Anterior cingulate cortex (tissue), 58 donors: Measurements from ENCODE around the gene GTPBP1.
A peak's percentile ranks its signal among the peaks of the same experiment; 100 is the strongest.

Experiments used
- DNase-seq, 58 donors: peaks; one replicate each; lab custom pipeline; 2025; lab: John Stamatoyannopoulos, UW

The GTPBP1 gene

DNA sequence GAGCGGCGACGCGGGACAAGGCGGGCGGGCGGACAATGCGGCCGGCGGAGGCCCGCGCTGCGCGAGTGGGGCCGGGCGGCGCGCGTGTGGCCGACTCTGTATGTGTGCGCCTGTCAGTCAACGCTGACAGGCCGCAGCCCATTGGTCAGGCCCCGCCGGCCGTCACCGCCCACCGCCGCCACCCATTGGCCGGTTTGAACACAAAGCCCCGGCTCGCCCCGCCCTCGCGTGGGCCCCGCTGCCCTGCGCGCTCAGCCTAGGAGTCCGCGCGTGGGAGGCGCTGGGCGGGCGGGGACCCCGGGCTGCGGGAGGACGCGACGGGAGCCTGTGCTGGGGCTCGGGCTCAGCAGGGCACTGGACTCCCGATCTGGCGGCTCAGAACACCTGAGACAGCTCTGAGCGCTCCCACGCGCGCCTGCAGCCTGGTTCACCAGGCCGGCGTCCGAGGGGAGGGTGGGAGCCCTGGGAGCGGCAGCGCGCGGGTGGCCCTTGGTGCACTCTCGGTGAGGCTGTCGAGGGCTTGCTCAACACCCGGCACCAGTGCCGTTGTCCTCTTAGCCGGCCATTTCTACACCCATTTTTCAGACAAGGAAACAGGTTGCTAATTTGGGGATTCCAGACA is 50.3 kb downstream of the GTPBP1 start, which contains the start of gene SUN2:
TSS of gene SUN2 (minus strand) at position 88 of the 622 bp plus-strand sequence. CDS start 3,370 bp downstream, outside the sequence.
- DNase-seq: peak; percentile 40 to 97 (median 93)

DNA sequence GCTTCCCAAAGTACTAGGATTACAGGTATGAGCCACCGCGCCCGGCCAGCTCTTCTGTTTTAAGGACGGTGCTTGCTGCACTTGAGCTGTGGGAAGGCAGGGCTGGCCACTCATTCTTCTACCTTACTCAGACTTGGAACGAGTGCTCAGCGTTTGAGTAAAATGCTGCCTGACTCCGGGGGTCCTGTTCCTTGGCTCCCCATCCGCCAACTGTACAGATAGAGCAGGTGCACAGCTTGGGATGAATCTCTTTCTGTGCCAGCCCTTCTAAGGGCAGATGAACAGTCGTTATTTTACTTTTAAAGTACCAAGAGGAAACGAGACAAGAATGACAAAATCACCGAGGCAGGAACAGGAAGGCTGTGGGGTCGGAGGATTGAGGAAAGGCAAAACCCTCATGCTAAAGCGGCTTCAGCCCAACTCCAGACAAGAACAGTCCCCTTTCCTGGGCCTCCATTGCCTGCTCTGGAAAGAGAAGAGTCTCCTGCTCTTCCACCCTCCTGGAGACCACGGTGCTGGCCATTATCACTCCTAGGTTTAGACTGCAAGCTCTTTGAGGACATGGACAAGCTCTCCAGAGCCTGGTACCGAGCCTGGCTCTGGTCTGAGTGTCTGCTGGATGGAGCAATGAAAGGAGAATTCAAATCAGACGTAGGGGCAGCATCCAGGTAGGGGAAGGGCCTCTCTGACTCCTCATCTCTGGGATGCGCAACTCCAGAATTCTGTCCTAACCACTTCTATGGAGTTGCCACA is 51.1 kb downstream of the GTPBP1 start:
- DNase-seq: peak in 2 of 58 donors; percentile 25 to 42

DNA sequence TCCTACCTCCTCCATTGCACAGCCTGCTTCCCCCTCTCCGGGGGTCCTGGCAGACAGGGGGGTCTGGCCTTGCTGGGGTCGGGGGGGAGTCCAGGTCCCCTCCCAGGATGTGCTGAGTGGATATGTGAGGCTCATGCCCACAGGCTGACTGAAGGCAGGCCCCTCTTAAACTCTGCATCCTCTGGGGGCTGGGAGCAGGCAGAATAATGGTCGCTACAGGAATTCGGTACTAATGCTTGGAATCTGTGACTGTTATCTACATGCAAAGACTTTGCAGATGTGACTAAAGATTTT is 51.7 kb downstream of the GTPBP1 start:
- no peak for DNase-seq

GRCh38 chr22:38758276-38758945 is 52.7 kb downstream of the GTPBP1 start:
- DNase-seq: peak in 1 of 58 donors; percentile 18

- no peak for DNase-seq
These were observed 53.3 kb downstream of the GTPBP1 start for GRCh38 chr22:38759005-38759404.

DNA sequence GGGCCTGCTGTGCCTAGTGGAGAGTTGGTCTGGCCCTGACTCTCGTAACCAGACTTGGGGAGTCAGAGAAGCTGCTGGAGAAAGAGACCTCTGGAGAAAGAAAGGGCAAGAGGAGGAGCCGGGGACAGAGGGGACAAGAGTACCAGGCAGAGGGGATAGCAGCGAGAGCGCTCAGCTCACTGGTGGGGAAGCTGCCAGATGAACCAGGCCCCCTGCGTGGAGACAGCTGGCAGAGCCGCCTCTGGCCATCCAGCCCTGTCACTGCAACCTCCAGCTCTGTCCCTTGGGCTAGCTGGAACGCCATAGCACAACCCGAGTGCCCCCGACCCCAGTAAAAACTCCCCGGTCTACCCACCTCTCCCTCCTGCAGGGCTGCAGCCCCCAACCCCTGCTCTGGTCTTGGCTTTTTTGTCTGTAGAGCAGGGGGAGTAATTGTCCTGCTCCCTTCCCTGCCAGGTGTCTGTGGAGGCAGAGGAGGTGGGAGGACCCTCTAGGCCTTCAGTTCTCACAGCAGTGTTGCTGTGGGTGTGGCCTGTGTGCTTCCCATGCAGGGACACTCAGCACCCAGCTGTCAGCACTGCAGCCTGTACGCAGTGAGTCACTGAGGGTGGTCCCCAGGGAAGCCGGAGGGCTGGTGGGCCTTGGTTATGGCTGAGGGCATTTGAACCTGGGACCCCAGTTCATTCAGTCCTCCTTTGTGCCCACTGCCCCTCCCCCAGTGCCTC is 54.9 kb downstream of the GTPBP1 start:
- peak in 14 of 58 donors; percentile 15 to 62 (median 37) for DNase-seq

DNA sequence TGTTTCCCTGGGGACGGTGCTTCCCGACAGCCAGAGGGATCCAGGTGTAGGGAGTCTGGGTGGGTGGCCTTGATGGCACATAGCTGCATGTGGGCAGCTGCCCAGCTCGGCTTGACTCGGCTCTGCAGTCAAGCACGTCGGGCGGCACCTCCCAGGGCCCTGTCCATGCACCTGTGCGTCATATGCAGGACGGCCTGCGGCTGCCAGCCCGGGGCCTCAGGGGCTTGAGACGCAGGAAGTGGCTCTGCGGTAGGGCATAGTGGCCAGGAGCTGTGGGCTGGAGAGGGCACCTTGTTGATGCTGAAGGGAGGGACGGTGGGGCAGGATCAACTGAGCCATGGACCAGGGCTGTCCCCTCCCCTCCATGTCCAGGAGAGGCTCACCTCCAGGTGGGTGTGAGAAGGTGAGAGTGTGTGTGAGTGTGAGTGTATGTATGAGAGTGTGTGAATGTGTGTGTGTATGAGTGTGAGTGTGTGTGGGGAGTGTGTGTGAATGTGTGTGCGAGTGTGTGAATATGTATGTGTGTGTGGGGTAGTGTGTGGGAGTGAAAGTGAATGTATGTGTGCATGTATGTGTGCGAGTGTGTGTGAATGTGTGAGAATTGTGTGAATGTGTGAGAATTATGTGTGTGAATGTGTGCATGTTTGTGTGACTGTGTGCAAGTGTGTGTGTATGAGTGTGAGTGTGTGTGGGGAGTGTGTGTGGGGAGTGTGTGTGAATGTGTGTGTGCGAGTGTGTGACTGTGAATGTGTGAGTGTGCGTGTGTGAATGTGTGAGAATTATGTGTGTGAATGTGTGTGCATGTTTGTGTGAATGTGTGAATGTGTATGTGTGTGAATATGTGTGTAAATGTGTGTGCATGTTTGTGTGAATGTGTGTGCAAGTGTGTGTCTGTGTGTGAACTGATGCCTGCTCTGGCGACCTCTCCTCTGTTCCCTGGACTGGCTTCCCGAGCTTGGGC is 55.7 kb downstream of the GTPBP1 start:
- no peak for DNase-seq

- DNase-seq: peak in 16 of 58 donors; percentile 15 to 67 (median 36)
These were observed 56.8 kb downstream of the GTPBP1 start for GRCh38 chr22:38762551-38762983.

DNA sequence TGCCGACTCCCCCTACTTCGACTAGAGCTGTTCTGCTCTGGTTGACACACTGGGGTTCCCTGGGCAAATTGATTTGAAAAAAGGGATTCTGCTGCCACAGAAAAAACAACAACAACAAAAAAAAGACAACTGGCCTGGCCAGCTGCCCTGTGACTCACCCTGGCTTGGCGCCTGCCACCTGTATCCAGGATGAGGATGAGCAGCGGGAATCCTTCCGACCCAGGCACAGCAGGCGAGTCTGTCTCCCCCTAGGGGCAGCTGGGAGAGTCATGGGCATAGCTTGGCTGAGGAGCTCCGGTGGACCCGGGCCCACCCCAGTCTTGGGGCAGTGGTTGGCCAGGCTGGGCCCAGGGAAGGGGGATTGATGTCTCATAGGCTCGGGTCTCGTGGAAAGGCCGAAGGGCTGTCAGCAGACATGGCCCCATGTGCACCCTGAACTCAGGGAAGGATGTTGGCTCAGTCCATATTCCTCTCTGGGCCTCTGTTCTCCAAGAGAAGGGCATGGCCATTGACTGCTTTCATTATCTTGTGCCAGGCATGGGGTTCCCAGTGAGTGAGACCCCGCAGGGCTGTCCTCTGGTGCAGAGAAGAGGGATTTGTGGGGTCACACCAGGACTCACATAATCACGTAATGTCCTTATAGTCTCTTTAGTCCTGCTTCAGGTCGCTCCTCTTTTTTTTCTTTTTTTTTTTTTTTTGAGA is 60.5 kb downstream of the GTPBP1 start:
- DNase-seq: peak in 47 of 58 donors; percentile 15 to 88 (median 45)

- DNase-seq: no peak
These were observed 61.6 kb downstream of the GTPBP1 start for GRCh38 chr22:38767313-38767712.

DNA sequence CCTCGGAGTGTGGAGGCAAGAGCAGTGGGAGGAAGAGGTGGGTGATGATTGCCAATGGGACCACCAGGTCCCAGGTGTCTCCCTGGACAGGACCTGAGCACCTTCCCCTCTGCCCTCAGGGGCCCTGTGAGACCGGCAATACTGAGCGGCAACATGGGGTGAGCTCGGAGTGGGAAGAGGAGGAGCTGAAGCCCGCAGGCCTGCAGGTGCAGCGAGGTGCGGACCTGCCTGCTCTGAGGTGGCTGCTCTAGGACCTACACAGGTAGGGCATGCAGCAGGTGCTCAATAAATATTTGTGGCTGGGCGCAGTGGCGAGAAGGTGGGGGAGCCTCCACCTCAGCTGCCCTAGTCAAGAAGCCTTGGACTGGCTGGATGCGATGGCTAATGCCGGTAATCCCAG is 62.3 kb downstream of the GTPBP1 start:
- DNase-seq: no peak

- no peak for DNase-seq
These were observed 64.7 kb downstream of the GTPBP1 start for GRCh38 chr22:38770257-38770949.

DNA sequence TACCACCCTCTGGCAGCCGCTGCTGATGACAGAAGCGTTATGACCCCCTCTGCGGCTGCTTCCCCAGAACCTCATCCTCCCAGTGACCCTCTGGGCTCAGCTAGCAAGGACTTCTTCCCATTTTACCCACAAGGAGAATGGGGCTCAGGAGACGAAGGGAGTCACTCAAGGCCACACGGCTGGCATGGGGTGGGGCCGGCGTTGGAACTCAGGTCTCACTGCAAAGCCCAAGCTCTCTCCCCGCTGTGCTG is 66.8 kb downstream of the GTPBP1 start:
- no peak for DNase-seq

DNA sequence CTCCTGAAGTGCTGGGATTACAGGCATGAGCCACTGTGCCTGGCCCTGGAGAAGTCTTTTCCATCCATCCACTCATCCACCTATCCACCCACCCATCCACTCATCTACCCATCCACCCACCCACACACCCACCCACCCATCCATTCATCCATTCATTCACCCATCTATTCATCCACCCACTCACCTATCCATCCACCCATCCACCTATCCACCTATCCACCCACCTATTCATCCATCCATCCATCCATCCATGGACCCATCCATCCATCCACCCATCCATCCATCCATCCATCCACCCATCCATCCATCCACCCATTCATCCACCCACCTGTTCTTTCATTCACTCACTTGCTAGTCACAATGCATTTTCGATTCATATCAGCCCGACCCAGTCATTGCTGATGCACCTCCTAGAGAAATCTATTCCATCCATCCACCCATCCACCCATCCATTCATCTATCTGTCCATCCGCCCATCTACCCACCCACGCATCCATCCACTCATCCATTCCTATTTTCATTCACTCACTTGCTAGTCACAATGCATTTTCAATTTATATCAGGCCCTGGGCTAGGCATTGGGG is 67.7 kb downstream of the GTPBP1 start:
- no peak for DNase-seq

DNA sequence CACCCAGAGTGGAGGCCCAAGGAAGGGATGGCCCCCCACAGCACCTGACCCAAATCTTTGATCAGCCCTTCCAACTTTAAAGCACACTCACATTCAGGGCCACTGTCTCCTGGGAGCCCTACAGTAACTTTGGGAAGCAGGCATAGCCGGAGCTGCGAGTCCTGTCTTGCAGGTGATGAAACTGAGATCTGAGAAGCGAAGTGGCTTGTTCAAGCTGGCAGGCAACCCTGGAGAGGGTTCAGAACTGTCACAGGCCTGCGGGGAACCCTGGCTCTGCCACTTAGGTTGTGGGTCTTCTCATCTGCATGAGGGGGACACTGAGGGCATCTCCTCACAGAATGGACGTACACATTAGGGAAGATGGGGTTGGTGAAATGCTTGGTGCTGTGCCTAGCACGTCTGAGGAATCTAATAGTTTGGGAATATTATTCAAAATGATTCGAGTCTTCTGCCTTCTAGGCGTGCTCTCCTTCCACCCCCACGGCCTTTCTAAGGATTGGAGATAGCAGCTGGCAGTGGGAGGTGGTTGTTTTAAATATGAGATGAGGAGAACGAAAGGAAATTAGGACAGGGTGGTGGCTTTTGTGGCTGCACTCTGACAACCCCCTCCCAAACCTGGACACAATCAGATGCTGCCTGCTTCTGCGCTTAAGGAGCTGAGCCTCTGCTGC is 68.9 kb downstream of the GTPBP1 start:
- peak in 7 of 58 donors; percentile 13 to 61 (median 27) for DNase-seq

DNA sequence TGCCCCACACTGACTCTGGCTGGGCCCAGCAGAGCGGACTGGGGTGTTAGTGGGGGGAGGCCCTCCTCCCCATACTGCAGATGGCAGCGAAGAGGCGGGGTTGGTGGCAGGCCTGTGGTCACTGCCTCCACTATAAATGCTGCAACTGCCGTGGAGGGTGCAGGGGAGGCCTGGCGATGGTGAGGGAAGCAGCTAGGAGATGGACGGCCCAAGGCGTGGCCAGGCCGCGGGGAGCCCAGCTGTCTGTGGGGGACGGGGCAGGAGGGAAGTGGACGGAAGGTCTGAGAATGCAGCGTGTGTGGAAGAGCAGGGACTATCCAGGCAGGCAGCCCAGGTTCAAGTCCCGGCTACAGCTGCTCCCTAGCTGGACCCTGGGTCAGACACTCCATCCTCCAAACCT is 69.9 kb downstream of the GTPBP1 start:
- DNase-seq: no peak

- DNase-seq: no peak
These were observed 70.3 kb downstream of the GTPBP1 start for GRCh38 chr22:38776086-38776485.
